ENCODE results near the gene CES3. TPM values are rescaled to one million over a fixed set of nuclear protein-coding genes. Genes with fewer than 3 reads are reported as not detected.
A peak's percentile ranks its signal among the peaks of the same experiment; 100 is the strongest.

Gene CES3
- total and polyA plus RNA-seq, 9 of the 15 experiments (the other 6 are each of a cell fraction or from before 2014, with no cell fraction given), result 0.06 to 2.2 (median 0.68) TPM

GRCh38 chr16:66930189-66930588 lies 30.9 kb upstream of the CES3 start (continued):
- TF ChIP-seq MYC (IDR thresholded peaks at IDR 0.05; ENCODE audit: low read depth, low read length) (no peak), MYC (CRISPR knock-in tag; IDR thresholded peaks at IDR 0.05; ENCODE audit: borderline replicate concordance, low read depth) (no peak), CBFA2T3 (IDR thresholded peaks at IDR 0.05) (peak; percentile 76), ZNF174 (CRISPR knock-in tag; IDR thresholded peaks at IDR 0.05) (no peak), REST (IDR thresholded peaks at IDR 0.05; ENCODE audit: borderline replicate concordance) (no peak), REST (CRISPR knock-in tag; IDR thresholded peaks at IDR 0.05; ENCODE audit: low read depth) (no peak), TRIM24 (IDR thresholded peaks at IDR 0.05) (no peak), POLR2G (IDR thresholded peaks at IDR 0.05; ENCODE audit: low read depth, low read length) (no peak), CBX8 (IDR thresholded peaks at IDR 0.05; ENCODE audit: borderline replicate concordance, extremely low read depth, low read depth, low read length, poor library complexity, severe bottlenecking) (no peak), NFXL1 (CRISPR knock-in tag; IDR thresholded peaks at IDR 0.05) (no peak), POU5F1 (IDR thresholded peaks at IDR 0.05; ENCODE audit: borderline replicate concordance, low read depth, low read length, partially characterized antibody) (no peak), MEIS2 (IDR thresholded peaks at IDR 0.05; ENCODE audit: partially characterized antibody) (peak; percentile 42), ATF7 (IDR thresholded peaks at IDR 0.05) (peak; percentile 54)
- TF ChIP-seq, protein P1, sequence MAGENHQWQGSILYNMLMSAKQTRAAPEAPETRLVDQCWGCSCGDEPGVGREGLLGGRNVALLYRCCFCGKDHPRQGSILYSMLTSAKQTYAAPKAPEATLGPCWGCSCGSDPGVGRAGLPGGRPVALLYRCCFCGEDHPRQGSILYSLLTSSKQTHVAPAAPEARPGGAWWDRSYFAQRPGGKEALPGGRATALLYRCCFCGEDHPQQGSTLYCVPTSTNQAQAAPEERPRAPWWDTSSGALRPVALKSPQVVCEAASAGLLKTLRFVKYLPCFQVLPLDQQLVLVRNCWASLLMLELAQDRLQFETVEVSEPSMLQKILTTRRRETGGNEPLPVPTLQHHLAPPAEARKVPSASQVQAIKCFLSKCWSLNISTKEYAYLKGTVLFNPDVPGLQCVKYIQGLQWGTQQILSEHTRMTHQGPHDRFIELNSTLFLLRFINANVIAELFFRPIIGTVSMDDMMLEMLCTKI (IDR thresholded peaks at IDR 0.05; ENCODE audit: partially characterized antibody), result no peak
- TF ChIP-seq, protein P2, sequence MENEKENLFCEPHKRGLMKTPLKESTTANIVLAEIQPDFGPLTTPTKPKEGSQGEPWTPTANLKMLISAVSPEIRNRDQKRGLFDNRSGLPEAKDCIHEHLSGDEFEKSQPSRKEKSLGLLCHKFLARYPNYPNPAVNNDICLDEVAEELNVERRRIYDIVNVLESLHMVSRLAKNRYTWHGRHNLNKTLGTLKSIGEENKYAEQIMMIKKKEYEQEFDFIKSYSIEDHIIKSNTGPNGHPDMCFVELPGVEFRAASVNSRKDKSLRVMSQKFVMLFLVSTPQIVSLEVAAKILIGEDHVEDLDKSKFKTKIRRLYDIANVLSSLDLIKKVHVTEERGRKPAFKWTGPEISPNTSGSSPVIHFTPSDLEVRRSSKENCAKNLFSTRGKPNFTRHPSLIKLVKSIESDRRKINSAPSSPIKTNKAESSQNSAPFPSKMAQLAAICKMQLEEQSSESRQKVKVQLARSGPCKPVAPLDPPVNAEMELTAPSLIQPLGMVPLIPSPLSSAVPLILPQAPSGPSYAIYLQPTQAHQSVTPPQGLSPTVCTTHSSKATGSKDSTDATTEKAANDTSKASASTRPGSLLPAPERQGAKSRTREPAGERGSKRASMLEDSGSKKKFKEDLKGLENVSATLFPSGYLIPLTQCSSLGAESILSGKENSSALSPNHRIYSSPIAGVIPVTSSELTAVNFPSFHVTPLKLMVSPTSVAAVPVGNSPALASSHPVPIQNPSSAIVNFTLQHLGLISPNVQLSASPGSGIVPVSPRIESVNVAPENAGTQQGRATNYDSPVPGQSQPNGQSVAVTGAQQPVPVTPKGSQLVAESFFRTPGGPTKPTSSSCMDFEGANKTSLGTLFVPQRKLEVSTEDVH (IDR thresholded peaks at IDR 0.05; ENCODE audit: low read depth, partially characterized antibody), result no peak
- TF ChIP-seq, protein P3, sequence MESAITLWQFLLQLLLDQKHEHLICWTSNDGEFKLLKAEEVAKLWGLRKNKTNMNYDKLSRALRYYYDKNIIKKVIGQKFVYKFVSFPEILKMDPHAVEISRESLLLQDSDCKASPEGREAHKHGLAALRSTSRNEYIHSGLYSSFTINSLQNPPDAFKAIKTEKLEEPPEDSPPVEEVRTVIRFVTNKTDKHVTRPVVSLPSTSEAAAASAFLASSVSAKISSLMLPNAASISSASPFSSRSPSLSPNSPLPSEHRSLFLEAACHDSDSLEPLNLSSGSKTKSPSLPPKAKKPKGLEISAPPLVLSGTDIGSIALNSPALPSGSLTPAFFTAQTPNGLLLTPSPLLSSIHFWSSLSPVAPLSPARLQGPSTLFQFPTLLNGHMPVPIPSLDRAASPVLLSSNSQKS (CRISPR knock-in tag; IDR thresholded peaks at IDR 0.05), result no peak

Measured in K562 (cell line).